GM21576 (cell line): ENCODE data around the gene NBEA.
"Not testable (repeated sequence)": the region's sequence is repeated elsewhere in the genome, so short reads cannot be mapped to it uniquely, and the experiment has no call there.

Experiments used
- ATAC-seq: cut with Tn5 transposase; IDR thresholded peaks from one replicate; pipeline ENCODE4 v1.9.1; 2021; ENCODE audit warnings: mild to moderate bottlenecking, moderate library complexity; ENCODE audit not compliant: unreplicated experiment

The NBEA gene

DNA sequence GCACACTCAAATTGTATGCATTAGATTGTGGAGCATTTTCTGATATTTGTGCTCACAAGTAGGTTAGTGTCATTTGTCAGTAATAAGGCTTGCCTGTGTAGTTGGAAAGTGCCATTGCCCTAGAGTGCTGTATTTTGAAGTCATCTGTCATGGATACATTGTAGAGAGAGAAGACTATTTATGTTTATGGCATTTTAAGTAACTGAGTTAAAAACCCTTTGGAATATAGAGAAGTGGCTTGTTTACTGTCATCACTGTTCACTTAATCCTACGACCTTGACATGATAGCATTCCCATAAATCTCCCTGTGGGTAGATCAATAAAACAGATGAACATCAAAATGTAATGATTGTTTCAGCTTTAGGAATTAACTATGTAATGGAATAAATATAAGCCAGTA, 423.8 kb downstream of the NBEA start:
- ATAC-seq: no peak

DNA sequence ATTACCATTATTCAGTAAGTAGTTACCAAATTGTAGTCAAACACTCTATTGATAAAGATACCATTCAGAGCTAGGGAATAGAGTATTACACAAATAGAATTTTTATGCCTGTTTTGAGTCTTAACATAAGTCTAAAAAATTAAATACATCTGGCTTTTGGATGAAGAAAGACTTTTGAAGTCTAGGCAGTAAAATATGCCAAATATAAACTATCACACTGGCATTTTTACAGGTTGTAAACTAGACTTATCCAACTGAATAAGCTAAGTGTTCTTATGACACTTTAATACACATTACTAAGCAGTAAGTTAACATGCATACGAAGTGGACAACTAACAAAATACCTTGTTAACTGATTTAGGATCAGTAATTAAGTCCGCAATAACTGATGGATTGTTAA, 425.5 kb downstream of the NBEA start:
- no peak for ATAC-seq

DNA sequence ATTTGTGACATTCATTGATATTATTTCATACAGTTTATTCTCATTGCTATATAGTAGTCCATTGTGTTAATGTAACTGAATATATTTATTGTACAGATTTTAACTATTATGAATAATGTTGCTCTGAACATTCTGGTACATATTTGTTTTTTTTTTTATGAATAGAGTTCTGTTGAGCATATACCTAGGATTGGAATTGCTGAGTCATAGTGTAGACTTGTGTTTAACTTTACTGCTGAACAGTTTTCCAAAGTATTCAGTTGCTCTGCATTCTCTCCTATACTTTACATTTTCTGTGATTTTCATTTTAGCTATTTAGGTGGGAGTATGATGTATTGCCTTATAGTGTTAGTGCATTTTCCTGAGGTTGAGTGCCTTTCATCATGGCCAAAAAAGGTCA, 436.9 kb downstream of the NBEA start:
- ATAC-seq: no peak

DNA sequence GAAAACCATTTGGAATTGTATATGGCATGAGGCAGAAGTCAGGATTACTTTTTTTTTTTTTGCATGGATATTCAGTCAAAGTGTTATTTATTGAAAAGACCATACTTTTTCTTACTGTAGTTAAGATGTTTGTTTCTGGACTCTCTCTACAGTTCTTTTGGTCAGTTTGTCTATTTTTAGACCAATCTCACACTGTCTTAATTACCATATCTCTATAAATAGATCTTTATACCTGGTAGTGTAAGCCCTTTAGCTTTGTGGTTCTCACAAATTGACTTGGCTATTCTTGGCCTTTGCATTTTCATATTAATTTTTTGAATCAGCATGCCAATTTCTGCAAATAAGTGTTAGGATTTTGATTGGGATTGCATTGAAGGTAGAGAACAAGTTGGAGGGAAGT, 437.6 kb downstream of the NBEA start:
- ATAC-seq: no peak

DNA sequence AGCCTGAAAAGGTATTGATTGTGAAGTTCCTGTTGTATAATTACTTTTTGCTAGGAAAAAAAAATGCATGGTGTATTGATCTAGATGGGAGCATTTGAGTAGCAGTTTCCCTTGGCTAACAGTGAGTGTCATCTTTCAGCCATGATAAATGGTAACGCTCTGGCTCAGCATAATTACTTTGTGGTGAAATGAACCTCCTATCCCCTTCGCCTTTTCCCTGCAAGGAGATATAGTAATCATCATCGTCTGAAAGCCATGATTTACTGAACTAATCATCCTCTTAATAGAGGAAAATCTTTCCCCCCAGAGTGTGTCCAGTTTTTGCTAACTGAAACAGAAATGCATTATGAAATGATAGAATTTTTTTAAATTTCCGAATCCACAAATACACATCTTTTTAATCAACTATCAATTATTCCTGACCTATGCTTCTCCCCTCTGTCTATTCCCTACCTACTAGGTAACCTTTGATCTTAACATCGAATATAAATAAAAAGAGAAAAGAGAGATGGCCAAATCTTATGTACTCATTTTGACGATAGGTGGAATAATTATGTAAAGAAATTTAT, 445.7 kb downstream of the NBEA start:
- ATAC-seq: no peak

DNA sequence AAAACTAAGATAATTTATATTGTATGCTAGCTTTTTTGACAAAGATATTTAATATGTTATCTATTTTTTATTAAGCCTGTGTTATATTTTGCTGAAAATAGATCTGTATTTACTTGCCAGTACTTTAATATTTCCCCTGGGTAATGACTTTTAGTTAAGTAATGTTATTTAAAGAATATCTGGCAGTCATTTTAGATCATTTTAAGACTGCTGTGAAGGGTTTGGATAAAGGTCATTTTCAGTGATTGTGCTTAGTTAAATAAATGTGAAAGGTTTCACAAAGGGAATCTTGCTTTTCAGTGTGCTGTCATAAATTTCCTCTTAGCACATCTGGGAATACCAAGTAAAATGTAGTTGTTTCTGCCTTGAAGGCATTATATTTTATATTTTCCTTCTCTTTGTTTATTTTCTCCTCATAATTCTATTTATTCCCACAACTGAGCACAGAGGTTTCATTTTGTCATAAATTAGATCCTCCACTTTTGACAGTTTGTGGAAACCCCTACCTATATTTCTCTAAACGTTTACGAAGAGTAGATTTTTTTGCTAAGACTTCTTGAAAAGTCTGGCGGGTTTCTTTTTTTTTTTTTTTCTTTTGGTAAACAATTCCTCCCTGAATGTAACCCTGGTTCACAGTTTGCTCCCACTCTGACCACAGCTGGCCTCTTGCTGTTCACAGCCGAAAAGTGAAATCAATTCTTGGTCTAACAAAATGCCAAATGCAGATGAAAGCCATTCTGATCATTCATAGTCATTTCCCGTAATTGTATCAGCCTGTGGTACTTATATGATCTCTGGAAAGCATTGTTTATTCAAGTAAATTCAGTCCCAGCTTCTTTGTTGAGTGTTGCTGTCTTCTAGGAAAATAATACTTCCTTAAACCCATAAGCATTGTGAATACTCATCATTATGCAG, 446.6 kb downstream of the NBEA start:
- ATAC-seq: no peak

DNA sequence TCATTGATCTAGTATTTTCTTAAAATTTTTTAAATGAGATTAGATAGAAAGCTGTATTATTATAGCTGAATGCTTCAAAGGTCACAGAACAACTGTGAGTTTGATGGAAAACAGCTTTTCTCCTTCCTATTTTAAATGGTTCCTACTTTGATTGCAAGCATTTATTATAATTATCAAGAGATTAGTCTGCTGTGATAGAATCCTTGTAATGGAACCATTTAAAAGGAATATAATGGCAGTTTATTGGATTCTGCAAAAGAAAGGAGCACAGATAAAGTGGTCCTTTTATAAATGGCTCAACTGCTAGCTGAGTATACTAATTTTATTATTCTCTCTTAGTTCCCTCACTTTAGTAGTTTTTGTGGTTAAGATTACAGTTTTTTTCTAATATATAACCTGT, 447.5 kb downstream of the NBEA start:
- no peak for ATAC-seq

DNA sequence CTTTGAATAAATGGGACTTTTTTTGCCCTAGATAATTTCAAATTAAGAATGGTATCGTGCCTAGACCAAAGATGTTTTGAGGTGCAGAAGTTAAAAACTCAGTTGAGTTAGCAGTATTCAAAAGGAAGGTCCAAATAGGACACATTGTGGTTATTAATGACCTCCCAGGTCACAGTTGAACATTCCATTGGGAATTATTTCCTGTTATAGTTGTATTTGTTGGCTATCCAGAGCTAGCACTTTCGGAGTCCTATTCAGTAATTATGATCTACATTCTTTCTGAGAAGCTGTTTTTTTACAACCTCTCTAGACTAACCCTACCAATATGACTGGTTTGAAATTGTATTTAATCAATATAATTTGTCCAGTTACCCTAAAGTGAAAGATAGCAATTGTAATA, 450.7 kb downstream of the NBEA start:
- ATAC-seq: no peak

DNA sequence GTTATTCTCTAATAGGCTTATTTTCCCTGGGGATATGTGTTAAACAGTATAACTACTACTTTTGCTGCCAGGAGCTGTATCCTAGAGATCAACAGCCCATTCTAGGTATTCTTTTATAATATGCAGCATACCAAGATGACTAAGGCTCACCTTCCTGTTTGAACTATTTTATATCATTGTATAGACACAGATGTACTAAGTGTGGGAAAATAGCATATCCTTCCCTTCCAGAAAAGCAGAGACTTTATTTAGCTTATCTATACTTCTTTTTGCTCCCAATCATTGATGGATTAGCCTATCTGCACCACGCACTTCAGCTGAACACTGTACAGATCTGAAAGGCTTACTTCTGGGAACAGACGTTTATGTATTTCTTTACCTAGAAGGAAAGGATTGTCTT, 451.8 kb downstream of the NBEA start:
- ATAC-seq: no peak

DNA sequence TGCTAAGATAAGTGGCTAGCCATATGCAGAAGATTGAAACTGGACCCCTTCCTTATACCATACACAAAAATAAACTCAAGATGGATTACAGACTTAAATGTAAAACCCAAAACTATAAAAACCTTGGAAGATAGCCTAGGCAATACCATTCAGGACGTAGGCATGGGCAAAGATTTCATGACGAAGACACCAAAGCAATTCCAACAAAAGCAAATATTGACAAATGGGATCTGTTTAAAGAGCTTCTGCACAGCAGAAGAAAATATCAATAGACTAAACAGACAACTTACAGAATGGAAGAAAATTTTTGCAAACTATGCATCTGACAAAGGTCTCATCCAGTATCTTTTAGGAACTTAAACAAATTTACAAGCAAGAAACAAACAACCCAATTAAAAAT, 466.2 kb downstream of the NBEA start:
- not testable (repeated sequence) for ATAC-seq

DNA sequence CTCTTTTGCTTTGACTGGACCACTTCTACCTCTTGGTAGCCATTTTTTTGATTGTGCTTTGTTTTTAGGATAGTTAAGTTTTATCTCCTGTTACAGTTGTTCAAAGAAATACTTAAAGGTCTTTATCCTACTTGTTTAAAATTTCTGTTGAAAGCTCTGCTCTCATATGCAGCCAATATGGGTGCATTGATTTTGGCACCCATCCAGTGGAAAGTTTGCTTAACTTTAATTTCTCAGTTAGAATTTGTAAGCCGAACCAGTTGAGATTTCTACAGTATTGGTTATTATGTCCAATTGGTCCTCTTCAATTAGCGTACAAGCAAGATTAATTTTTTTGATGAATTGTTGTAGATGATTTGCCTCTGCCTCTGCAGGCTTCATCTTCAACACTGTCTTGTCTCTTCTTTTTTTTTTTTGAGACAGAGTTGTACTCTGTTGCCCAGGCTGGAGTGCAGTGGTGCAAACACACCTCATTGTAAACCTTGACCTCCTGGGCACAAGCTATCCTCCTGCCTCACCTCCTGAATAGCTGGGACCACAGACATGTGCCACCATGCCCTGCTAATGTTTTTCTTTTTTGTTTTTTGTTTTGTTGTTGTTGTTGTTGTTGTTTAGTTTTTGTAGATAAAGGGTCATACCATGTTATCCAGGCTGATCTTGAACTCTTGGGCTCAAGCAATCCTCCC, 469.1 kb downstream of the NBEA start:
- no peak for ATAC-seq

DNA sequence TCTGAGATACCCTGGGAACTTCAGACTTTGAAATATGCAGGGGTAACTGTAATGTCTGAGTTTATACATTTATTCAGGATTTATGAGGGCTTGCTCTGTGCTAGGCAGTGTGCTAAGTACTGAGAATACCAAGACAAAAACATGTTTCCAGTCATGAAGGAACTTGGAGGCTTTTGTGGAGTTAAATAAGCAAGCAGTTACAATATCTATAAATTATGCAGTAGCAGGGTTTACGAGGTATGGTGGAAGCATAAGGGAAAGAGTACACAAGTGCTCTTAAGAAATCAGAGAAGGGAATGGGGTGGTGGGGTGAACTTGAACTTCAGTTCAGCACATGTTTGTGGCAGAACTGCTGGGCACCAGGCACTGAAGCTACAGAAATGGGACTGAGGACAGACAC, 506.4 kb downstream of the NBEA start:
- no peak for ATAC-seq

DNA sequence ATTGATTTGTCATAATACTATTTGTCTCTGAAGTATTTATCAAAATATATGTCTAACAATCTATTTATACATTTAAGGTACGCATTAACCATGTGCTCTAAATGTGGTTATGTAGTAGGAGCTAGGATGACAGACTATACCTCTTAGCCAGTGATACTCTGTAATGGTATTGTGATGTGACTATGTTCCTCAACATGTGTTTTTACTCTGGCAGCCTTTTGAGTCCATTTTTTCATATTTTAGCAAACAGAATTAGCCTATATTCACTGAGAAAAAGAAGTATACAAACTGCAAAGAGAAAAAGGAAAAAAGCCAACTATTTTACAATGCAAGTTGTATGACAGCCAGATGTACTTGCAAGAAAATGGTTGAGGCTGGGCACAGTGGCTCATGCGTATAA, 507.8 kb downstream of the NBEA start:
- ATAC-seq: no peak

DNA sequence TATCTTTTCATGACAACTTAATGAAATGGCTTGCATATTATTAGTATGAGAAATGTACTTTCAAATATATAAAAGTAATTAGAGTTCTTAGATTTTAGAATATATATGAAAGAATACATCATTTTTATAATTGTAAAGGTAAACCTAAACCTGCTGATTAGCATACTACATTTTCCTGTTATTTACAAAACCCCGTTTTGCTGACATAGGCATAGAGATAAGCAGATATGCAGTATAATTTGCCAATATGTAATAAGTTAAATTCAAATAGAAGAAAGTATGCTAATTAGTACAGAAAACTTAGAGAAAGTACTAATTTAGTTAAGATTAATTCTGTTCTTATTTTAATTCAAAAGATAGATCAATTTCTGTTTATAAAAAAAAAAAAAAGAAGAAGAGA, 513.0 kb downstream of the NBEA start:
- ATAC-seq: no peak

DNA sequence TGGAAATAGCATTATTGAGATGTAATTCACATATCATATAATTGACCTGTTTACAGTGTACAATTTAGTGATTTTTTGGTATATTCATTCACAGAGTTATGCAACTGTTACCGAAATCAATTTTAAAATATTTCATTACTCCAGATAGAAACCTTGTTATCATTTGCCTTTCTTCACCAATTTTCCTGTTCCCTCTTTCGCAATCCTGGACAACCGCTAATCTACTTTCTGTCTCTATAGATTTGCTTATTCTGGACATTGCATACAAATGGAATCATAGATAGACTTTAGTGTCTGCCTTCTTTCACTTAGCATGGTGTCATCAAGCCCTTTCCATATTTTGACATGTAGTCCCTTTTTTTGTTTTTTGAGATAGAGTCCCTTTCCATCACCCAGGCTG, 515.2 kb downstream of the NBEA start:
- no peak for ATAC-seq

DNA sequence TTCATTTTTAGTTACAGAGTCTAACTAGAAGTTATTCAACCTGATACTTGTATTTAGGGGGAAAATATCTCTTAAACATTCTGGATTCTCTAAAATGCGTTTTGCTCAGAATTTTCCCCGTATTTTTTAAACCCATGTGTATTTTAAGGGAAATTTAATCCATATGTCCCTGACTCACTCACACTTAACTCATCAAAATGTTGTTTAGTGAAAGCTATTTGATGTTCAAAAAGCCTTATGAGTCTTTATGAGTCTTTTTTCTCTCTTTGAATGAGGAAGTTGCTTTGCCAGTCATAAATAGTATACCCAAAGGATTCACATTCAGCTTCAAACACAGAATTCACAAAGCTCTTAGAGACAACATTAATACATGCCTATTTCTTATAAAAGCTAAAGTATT, 518.0 kb downstream of the NBEA start:
- ATAC-seq: no peak

DNA sequence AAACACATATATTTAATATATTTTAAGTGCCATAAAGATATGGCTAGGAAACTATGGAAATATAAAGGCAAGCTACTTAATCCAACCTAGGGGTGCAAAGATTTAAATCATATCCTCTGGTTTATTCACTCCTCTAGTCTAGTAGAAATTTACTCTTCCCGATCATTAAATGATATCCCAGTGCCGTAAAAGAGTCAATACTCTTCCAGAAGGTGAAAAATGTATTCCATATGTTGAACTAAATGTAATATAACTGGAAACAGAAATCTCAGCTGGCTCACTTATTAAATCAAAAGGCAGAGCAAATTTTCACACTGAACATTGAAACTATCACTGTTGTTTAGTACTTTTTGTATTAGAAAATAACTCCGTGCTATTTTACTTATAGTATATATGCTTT, 523.3 kb downstream of the NBEA start:
- ATAC-seq: no peak

DNA sequence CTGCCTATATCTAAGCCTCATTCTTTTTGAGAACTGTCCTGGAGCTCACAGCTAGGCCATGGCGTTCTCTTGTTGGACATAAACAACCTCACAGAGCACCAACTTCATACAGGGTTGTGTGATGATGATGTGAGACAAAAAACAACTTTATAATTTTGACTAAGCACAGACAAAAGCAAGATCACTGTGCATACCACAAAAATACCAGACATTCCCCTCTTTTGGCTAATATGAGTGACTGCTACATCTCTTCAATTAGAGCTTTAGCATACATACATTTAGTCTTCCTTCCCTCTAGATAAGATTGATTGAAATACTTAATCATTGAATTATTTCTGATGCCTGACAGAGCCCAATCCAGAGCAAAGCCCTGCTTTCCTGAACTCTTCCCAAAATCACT, 526.1 kb downstream of the NBEA start:
- ATAC-seq: no peak

DNA sequence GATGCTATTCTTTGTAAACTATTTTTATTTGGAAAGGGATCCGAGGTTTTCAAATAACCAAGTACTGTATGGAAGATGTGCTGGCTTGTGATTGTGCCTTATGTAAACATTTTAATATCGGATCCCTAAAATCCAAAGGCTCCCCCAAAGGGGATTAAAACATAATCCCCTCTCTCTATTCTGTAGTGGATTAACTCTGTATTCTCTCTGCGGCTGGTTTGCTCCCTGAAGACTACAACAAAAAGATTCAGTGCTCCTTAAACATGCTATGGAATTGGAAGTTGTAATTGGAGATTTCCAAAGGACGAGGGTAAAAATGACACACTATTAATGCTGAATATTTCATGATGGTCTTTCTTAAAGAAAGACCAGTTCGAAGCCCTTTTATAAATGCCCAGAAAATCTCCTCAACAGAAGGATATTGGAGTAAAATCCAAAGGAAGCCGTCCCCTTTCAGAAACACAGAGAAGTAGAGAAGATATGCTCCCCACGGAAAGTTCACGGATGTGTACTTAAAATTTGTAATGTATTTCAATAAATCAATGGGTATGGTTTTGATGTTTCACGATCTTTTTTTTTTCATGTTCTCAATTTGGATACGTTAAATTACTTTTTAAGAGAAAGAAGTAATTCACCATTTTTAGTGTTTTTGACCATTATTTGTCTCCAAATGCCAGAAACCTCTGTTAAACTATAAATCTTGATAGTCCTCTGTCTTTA, 527.9 kb downstream of the NBEA start:
- no peak for ATAC-seq

DNA sequence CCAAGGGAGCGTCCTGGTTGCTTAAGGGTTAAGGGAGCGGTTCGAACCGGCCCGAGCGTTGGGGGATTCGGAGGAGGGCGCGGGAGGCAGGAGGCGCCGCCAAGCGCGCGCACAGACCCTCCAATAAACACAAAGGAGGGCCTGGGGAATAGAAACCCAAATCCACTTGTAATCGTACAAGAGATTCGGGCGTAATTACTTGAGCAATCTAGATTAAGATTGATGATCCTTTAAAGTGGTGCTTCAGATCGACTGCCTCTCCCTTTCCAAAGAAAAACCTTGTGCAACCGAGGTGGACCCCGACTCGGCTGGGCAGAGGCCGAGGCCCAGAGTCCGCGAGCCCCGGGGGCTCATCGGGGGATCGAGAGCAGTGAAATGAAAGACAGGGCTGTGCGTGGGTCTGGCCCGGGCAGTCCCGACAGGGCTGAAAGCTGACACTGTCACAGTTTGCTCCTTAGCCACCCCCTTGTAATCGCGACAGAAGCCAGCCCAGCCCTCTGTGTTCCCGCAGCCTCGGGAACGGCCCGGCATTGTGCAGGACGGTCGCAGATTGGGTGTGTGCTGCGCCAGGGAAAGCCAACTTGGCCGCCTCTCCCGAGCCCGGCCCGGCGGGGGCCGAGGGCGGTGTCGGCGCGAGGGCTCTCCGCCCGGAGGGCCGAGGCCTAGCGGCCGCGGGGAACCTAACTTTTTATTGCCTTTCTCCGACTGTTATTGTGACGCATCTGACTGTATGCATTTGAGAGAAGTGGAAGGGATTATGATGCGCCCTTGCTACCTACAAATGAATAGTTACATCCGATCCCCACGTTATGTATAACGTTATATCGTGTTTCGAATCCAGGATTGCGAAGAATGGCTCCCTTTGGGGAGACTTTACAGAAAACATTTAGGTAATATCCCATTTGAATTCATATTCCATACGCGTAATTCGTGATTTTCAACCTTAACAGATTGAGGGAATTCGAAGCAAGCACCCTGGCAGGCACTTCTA, 528.9 kb downstream of the NBEA start:
- ATAC-seq: no peak
